Cardiac muscle cell (in vitro differentiated cells and primary cell): Measurements from ENCODE around the gene MCC. TPM values are rescaled to one million over a fixed set of nuclear protein-coding genes. Genes with fewer than 3 reads are reported as not detected.

Source experiments
- DNase-seq, 2 donors: peaks; one replicate each; pipeline versions ENCODE4 v3.0.0 to v3.0.0-alpha.2; 2010 to 2017; ENCODE audit warnings: low read depth in 1 of 2, low spot score in 1 of 2
- H3K27ac ChIP-seq: fragments of 200-600 bp; sonication (generic); 2 replicates; pipeline ENCODE4 v1.5.1; 2016
- H3K27me3 ChIP-seq: fragments of 200-600 bp; sonication (generic); 2 replicates; pipeline ENCODE4 v1.6.0; 2016; ENCODE audit warnings: control low read depth
- H3K36me3 ChIP-seq: fragments of 200-600 bp; sonication (generic); 2 replicates; pipeline ENCODE4 v1.5.1; 2016; ENCODE audit warnings: control low read depth
- H3K4me1 ChIP-seq: fragments of 200-600 bp; sonication (generic); 2 replicates; pipeline ENCODE4 v1.8.1; 2017; ENCODE audit warnings: low read depth, mild to moderate bottlenecking, mixed run types
- H3K4me3 ChIP-seq: fragments of 200-600 bp; sonication (generic); 2 replicates; pipeline ENCODE4 v1.5.1; 2016; ENCODE audit warnings: mild to moderate bottlenecking
- H3K9me3 ChIP-seq: fragments of 200-600 bp; sonication (generic); 2 replicates; pipeline ENCODE4 v1.5.1; 2017; ENCODE audit warnings: low read depth, mild to moderate bottlenecking, control low read depth
- polyA plus RNA-seq: library from polyadenylated mRNA; unstranded; fragments of >200 nt; fragmentation: Nextera tagmentation; extraction: Ambion mirVana; gene quantifications from 2 replicates; pipeline ENCODE4 v1.2.1, GENCODE V29; 2016
- total RNA-seq: library from RNA; depleted of rRNA; stranded (reverse); fragments of >200 nt; gene quantifications from 2 replicates; pipeline ENCODE4 v1.2.3, GENCODE V29; 2016
- TF ChIP-seq, protein P1 (sequence below): IDR thresholded peaks from 2 replicates; pipeline ENCODE4 v1.5.1; 2012; ENCODE audit warnings: low read depth, mild to moderate bottlenecking, low read length

The MCC gene
- total and polyA plus RNA-seq, 2 experiments from 2014 or later, result 37.8 to 137 TPM

DNA sequence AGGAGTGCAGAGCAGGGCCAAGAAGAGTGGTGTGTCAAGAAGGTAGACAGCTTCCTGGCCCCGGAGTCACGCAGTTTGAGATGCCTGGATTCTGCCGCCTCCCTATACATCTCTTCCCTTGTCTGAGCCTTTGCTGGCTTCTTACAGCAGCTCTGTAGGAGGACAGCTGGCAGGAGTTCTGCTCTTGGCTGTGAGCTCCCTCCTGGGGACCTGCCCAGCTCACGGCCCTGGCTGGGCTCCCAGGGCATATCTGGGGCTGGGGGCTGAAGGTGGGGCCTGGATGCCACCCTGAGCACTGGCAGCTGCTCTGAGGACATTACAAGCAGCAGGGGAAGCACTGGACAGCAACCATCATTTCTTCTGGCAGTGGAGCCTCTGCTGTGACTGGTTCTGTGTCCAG lies 52.7 kb downstream of the MCC start:
- Histone ChIP-seq H3K36me3 (no peaks in the 10 kb centered on the region), H3K4me3 (no peak overlapping the region), H3K27me3 (no peaks in the 10 kb centered on the region), H3K9me3 (no peaks in the 10 kb centered on the region), H3K27ac (no peak overlapping the region), H3K4me1 (no peaks in the 10 kb centered on the region)
- TF ChIP-seq, protein P1, sequence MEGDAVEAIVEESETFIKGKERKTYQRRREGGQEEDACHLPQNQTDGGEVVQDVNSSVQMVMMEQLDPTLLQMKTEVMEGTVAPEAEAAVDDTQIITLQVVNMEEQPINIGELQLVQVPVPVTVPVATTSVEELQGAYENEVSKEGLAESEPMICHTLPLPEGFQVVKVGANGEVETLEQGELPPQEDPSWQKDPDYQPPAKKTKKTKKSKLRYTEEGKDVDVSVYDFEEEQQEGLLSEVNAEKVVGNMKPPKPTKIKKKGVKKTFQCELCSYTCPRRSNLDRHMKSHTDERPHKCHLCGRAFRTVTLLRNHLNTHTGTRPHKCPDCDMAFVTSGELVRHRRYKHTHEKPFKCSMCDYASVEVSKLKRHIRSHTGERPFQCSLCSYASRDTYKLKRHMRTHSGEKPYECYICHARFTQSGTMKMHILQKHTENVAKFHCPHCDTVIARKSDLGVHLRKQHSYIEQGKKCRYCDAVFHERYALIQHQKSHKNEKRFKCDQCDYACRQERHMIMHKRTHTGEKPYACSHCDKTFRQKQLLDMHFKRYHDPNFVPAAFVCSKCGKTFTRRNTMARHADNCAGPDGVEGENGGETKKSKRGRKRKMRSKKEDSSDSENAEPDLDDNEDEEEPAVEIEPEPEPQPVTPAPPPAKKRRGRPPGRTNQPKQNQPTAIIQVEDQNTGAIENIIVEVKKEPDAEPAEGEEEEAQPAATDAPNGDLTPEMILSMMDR, result no peak
- DNase-seq, result no peak

DNA sequence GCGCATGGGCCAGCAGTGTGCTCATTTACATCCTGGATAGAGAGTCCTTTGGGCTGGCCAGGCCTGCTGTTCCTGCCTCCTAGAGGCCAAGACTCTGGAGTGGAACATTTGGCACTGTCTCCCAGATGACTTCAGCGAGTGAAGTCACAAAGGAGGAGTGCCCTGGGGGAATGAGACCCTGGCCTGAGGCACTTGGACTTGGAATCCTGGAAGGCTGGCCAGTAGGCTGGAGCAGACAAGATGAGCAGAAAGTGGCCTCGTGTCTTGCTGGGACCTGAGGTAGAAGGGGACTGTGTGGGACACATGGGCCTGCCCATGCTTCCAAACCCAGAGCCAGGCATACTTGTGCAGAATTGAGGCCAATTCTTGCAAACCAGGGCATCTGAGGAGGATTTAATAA lies 53.4 kb downstream of the MCC start, which contains the start of gene TSSK1B:
Gene TSSK1B (minus strand): TSS at position 101 of the 400 bp plus-strand sequence. CDS start 150 bp downstream, outside the sequence.
- no peaks in the 10 kb centered on the region for H3K27me3 ChIP-seq
- no peaks in the 10 kb centered on the region for H3K4me1 ChIP-seq
- H3K27ac ChIP-seq, result no peak within 1 kb of the TSS
- H3K4me3 ChIP-seq, result no peak within 1 kb of the TSS
- TF ChIP-seq, protein P1, result no peak
- no peaks in the 10 kb centered on the region for H3K9me3 ChIP-seq
- H3K36me3 ChIP-seq, result no peaks in the 10 kb centered on the region
- DNase-seq, result no peak

DNA sequence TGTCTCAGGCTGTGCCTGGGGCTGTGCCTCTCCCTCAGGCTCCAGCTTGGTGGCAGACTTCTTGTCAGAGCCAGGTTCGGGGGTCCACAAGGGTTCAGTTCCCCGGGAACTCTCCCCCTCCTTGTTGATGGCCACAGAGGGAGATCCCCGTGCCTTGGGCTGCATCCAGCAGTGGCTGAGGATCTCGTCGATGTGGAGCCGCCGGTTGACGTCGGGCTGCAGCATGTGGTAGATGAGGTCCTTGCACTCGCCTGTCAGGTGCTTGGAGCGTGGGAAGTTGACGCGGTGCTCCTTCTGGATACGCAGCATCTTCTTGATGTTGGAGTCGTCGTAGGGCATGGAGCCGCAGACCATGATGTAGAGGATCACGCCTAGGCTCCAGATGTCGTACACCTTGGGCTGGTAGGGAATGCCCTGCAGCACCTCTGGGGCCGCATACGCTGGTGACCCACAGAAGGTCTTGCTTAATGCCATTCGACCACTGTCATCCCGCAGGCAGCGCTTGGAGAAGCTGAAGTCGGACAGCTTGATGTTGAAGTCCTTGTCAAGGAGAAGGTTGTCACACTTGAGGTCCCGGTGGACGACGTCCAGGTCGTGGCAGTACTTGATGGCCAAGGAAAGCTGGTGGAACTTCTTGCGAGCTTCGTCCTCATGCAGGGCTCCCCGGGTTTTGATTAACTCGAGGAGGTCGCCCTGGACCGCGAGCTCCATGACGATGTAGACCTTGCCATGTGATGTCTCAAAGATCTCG lies 54.2 kb downstream of the MCC start:
- Histone ChIP-seq H3K36me3 (no peaks in the 10 kb centered on the region), H3K27ac (no peak overlapping the region), H3K4me1 (no peaks in the 10 kb centered on the region), H3K9me3 (no peaks in the 10 kb centered on the region), H3K27me3 (no peaks in the 10 kb centered on the region), H3K4me3 (no peak overlapping the region)
- TF ChIP-seq, protein P1, result no peak
- DNase-seq, result no peak

DNA sequence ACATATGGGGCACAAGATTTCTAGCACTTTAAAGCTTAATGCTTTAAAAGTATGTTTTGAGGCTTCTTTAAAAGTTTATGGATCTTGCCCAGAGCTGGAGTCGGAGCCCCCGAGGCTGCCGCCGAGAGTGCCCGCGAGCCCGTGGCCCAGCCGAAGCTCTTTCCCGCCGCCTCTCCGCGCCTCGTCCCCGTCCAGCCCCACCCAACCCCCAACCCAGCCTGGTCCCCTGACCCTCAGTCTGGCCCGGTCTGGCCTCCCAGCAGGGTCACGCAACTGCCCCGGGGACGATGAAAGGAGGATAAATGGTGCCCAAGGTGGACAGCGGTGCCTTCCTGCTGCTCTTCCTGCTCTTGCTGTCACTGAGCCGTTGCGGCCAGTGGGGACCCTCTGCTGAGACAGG lies 55.2 kb downstream of the MCC start:
- DNase-seq, result no peak
- H3K36me3 ChIP-seq, result no peaks in the 10 kb centered on the region
- no peaks in the 10 kb centered on the region for H3K9me3 ChIP-seq
- no peaks in the 10 kb centered on the region for H3K27me3 ChIP-seq
- H3K4me1 ChIP-seq, result no peaks in the 10 kb centered on the region
- TF ChIP-seq, protein P1, result no peak
- H3K4me3 ChIP-seq, result no peak overlapping the region
- H3K27ac ChIP-seq, result no peak overlapping the region

DNA sequence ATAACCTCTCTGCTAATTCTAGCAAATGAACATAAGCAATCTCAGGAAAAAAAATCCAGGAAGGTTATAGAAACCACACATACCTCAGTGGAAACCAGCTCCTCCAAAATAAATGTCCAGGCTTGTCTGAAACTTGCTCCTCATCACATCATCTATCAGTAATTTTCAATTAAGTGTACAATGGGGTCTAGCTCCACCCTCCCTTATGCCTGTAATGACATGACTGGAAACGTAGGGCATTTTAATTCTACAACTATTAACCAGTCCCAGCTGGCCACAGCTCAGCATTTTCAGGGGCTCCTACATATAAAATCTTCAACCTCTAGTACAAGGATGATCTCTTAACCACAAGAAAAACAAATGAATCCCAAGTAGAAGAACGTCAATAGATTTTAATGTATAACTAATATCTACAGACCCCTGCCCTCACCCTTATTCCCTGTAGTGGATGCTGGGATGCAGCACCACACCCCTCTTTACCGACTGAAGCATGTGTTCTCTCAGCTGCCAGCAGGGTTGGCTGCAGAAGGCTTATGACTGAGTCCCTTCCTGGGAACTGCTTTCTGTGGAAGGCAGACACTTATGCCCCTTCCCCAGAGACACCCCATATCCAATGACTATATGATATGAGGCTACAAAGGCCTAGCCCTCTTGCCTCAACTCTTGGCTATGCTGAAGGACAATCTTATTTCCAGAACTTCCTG lies 60.2 kb downstream of the MCC start:
- TF ChIP-seq, protein P1, result no peak
- H3K36me3 ChIP-seq, result no peaks in the 10 kb centered on the region
- no peak overlapping the region for H3K4me3 ChIP-seq
- peaks cover 8% of the 10 kb centered on the region for H3K27me3 ChIP-seq
- no peaks in the 10 kb centered on the region for H3K9me3 ChIP-seq
- no peak overlapping the region for H3K27ac ChIP-seq
- peaks cover 3% of the 10 kb centered on the region for H3K4me1 ChIP-seq
- no peak for DNase-seq
